ENCODE data around the gene CDH18. TPM values are rescaled to one million over a fixed set of nuclear protein-coding genes. Genes with fewer than 3 reads are reported as not detected.

The CDH18 gene
- total and polyA plus RNA-seq, 2 of the 4 experiments (the other 2 are of a cell fraction): 0.24 to 1.1 TPM

GRCh38 chr5:19975795-19976194 lies 12.2 kb downstream of the CDH18 start:
- dilution Hi-C loops (cut with HindIII; ENCODE audit: low sequenced_read_pairs, unreplicated experiment) (no loop called here), in situ Hi-C loops (cut with MboI; ENCODE audit: low sequenced_read_pairs) (no loop called here), intact Hi-C loops (cut with micrococcal nuclease) (no loop called here)
- H3K14ac ChIP-seq (replicated peaks; ENCODE audit: low read depth, low read length): no peak overlapping the region
- no peak overlapping the region for H3K23ac ChIP-seq (ENCODE audit: low read depth, low read length)
- no peak for DNase-seq
- H3K18ac ChIP-seq (ENCODE audit: low read depth, low read length): no peak overlapping the region
- BruUV-seq (replicated peaks): no TSS peak
- no peaks in the 10 kb centered on the region for H3K79me1 ChIP-seq (ENCODE audit: low read depth in 1 of 2, low read length in 2 of 2)
- no peaks in the 10 kb centered on the region for H3K4me1 ChIP-seq (ENCODE audit: control insufficient read depth, insufficient read depth, low read length)
- no peak overlapping the region for H3K4ac ChIP-seq (ENCODE audit: low read depth, low read length)
- ChIA-PET POLR2A (ENCODE audit: unreplicated experiment) (no interaction called here), CTCF (no interaction called here)
- no peak overlapping the region for H2AK9ac ChIP-seq (replicated peaks; ENCODE audit: low read depth, low read length, poor library complexity)
- TF ChIP-seq BHLHE40 (IDR thresholded peaks at IDR 0.05; ENCODE audit: low read depth, low read length): no peak
- no peak for TF ChIP-seq MAZ (IDR thresholded peaks at IDR 0.05; ENCODE audit: borderline replicate concordance, low read depth, low read length)
- no peak for TF ChIP-seq CEBPB (IDR thresholded peaks at IDR 0.05; ENCODE audit: low read depth, low read length)
- TF ChIP-seq NFE2L2 (IDR thresholded peaks at IDR 0.05; ENCODE audit: low read depth, low read length): no peak
- no peak for TF ChIP-seq ELK1 (IDR thresholded peaks at IDR 0.05; ENCODE audit: borderline replicate concordance, low read depth, low read length)
- TF ChIP-seq MXI1 (IDR thresholded peaks at IDR 0.05; ENCODE audit: borderline replicate concordance, low read depth, low read length): no peak
- TF ChIP-seq CHD1 (IDR thresholded peaks at IDR 0.05; ENCODE audit: low read depth, low read length): no peak
- no peak for TF ChIP-seq POLR2A (IDR thresholded peaks at IDR 0.05; ENCODE audit: low read depth, low read length)
- no peak for TF ChIP-seq CTCF (conservative IDR thresholded peaks at IDR 0.05; ENCODE audit: low read depth, low read length)
- TF ChIP-seq SMC3 (IDR thresholded peaks at IDR 0.05; ENCODE audit: low read depth, low read length): no peak
- no peak for TF ChIP-seq MAFK (IDR thresholded peaks at IDR 0.05; ENCODE audit: low read depth, low read length)
- TF ChIP-seq RFX5 (IDR thresholded peaks at IDR 0.05; ENCODE audit: low read depth, low read length): no peak
- no peak for ATAC-seq (ENCODE audit: low read depth)
- no peaks in the 10 kb centered on the region for H3K27me3 ChIP-seq (ENCODE audit: control insufficient read depth, insufficient read depth, low read length)
- no peak overlapping the region for H3K56ac ChIP-seq (ENCODE audit: extremely low read depth, insufficient read depth, low read length)
- no peak overlapping the region for H2BK120ac ChIP-seq (ENCODE audit: low read depth, low read length)
- H4K5ac ChIP-seq (ENCODE audit: low read depth, low read length): no peak overlapping the region
- no peaks in the 10 kb centered on the region for H3K36me3 ChIP-seq (ENCODE audit: control insufficient read depth, insufficient read depth, low read length)
- no peak overlapping the region for H2BK20ac ChIP-seq (ENCODE audit: low read depth, low read length)
- H2BK5ac ChIP-seq (ENCODE audit: low read depth, low read length, poor library complexity, severe bottlenecking): no peak overlapping the region
- no peak overlapping the region for H4K8ac ChIP-seq (ENCODE audit: low read depth in 2 of 2, low read length in 2 of 2)
- H3K9ac ChIP-seq (ENCODE audit: low read depth, low read length): no peak overlapping the region
- H4K20me1 ChIP-seq (ENCODE audit: insufficient read depth, low read length): no peaks in the 10 kb centered on the region
- no CpG with 5 or more reads among the region's 4 CpGs for WGBS, 2 experiments (ENCODE audit: extremely low coverage in 2 of 2, insufficient read length in 1 of 2)
- no peak overlapping the region for H2AFZ ChIP-seq (replicated peaks; ENCODE audit: low read length, poor library complexity)
- no peak overlapping the region for H2AK5ac ChIP-seq (ENCODE audit: low read depth, low read length)
- no peak overlapping the region for H4K91ac ChIP-seq (ENCODE audit: insufficient read depth, low read depth, low read length)
- H2BK15ac ChIP-seq (ENCODE audit: low read depth, low read length): no peak overlapping the region
- H3K27ac ChIP-seq (ENCODE audit: insufficient read depth, low read length): no peak overlapping the region
- no peaks in the 10 kb centered on the region for H3K9me1 ChIP-seq (ENCODE audit: insufficient read depth, low read length)
- H3K4me2 ChIP-seq (ENCODE audit: low read depth, low read length): no peak overlapping the region
- no peak overlapping the region for H3K4me3 ChIP-seq (ENCODE audit: insufficient read depth, low read depth, low read length)
- no peaks in the 10 kb centered on the region for H3K9me3 ChIP-seq (ENCODE audit: control insufficient read depth, insufficient read depth, low read length)
